Calu3 (cell line): ENCODE results near the gene DNAJC1. TPM values are rescaled to one million over a fixed set of nuclear protein-coding genes. Genes with fewer than 3 reads are reported as not detected.

ENCODE experiments used
- BruUV-seq: library from RNA; stranded (reverse); fragments of 400-500 nt; replicated peaks from 2 replicates; lab custom pipeline; 2021; lab: Mats Ljungman, UMichigan
- CTCF ChIA-PET: fragments of 300-600 bp; sonication (Branson Sonifier 250); formaldehyde crosslinking; loops from one replicate; lab custom pipeline; 2022; ENCODE audit warnings: antibody characterized with exemption; lab: Charles Lee
- DNase-seq: peaks from one replicate; pipeline ENCODE4 v3.0.0; 2022
- H3K27ac Mint-ChIP-seq: one replicate; pipeline ENCODE4 v1.8.0; 2022; ENCODE audit warnings: mixed read lengths; ENCODE audit not compliant: unreplicated experiment
- H3K27me3 Mint-ChIP-seq: one replicate; pipeline ENCODE4 v1.8.0; 2022; ENCODE audit warnings: mixed read lengths; ENCODE audit not compliant: unreplicated experiment
- H3K36me3 Mint-ChIP-seq: one replicate; pipeline ENCODE4 v1.8.0; 2022; ENCODE audit warnings: mild to moderate bottlenecking, moderate library complexity, mixed read lengths; ENCODE audit not compliant: insufficient read depth, unreplicated experiment
- H3K4me1 Mint-ChIP-seq: one replicate; pipeline ENCODE4 v1.8.0; 2022; ENCODE audit warnings: mild to moderate bottlenecking, low read depth, mixed read lengths; ENCODE audit not compliant: unreplicated experiment
- H3K4me3 Mint-ChIP-seq: one replicate; pipeline ENCODE4 v1.8.0; 2022; ENCODE audit warnings: mild to moderate bottlenecking, low read depth, moderate library complexity, mixed read lengths; ENCODE audit not compliant: unreplicated experiment
- H3K9me3 Mint-ChIP-seq: one replicate; pipeline ENCODE4 v1.8.0; 2022; ENCODE audit warnings: low read depth, mixed read lengths; ENCODE audit not compliant: unreplicated experiment
- CTCF ChIP-seq: fragments of 200-600 bp; IDR thresholded peaks from one replicate; pipeline ENCODE4 v1.8.0; 2022; ENCODE audit warnings: antibody characterized with exemption; ENCODE audit not compliant: unreplicated experiment
- intact Hi-C: fragments of 100-400 bp; cut with micrococcal nuclease; formaldehyde crosslinking; loops from one replicate; pipeline ENCODE4 v1.10.0; 2022; ENCODE audit not compliant: unreplicated experiment
- total RNA-seq: library from RNA; stranded (reverse); gene quantifications from 2 replicates; pipeline ENCODE4 v1.2.3, GENCODE V29; 2022

Gene DNAJC1
- total RNA-seq, 1 experiment from 2014 or later, result 17.0 TPM

GRCh38 chr10:21894648-21895342 lies 108.7 kb downstream of the DNAJC1 start:
- Mint-ChIP-seq H3K27me3 (no peaks in the 10 kb centered on the region), H3K36me3 (no peaks in the 10 kb centered on the region), H3K4me1 (no peaks in the 10 kb centered on the region), H3K4me3 (no peak overlapping the region), H3K27ac (no peak overlapping the region), H3K9me3 (peaks cover 10% of the 10 kb centered on the region)
- intact Hi-C loops, result no loop called here
- no peak for TF ChIP-seq CTCF
- BruUV-seq, result no TSS peak
- DNase-seq, result no peak
- CTCF ChIA-PET, result no interaction called here

- Mint-ChIP-seq H3K36me3 (no peaks in the 10 kb centered on the region), H3K4me1 (no peaks in the 10 kb centered on the region), H3K27ac (no peak overlapping the region), H3K4me3 (no peak overlapping the region), H3K9me3 (peaks cover 10% of the 10 kb centered on the region), H3K27me3 (no peaks in the 10 kb centered on the region)
- TF ChIP-seq CTCF, result no peak
- CTCF ChIA-PET, result no interaction called here
- no peak for DNase-seq
- no TSS peak for BruUV-seq
- intact Hi-C loops, result no loop called here
Measured at GRCh38 chr10:21891439-21891838, 112.1 kb downstream of the DNAJC1 start.

- Mint-ChIP-seq H3K9me3 (peaks cover 13% of the 10 kb centered on the region), H3K27me3 (no peaks in the 10 kb centered on the region), H3K27ac (no peak overlapping the region), H3K36me3 (no peaks in the 10 kb centered on the region), H3K4me1 (no peaks in the 10 kb centered on the region), H3K4me3 (no peak overlapping the region)
- TF ChIP-seq CTCF, result no peak
- BruUV-seq, result no TSS peak
- no peak for DNase-seq
- CTCF ChIA-PET, result interaction anchor here (0.7 kb wide), 1 partner anchor 16 kb away, joined by 4 read pairs; no protein-coding TSS in a partner anchor
- intact Hi-C loops, result no loop called here
Measured at GRCh38 chr10:21889477-21890275, 113.9 kb downstream of the DNAJC1 start.

GRCh38 chr10:21888959-21889358 lies 114.6 kb downstream of the DNAJC1 start:
- H3K4me1 Mint-ChIP-seq, result no peaks in the 10 kb centered on the region
- H3K36me3 Mint-ChIP-seq, result no peaks in the 10 kb centered on the region
- no peak overlapping the region for H3K4me3 Mint-ChIP-seq
- DNase-seq, result no peak
- TF ChIP-seq CTCF, result no peak
- H3K27me3 Mint-ChIP-seq, result no peaks in the 10 kb centered on the region
- H3K9me3 Mint-ChIP-seq, result peaks cover 11% of the 10 kb centered on the region
- intact Hi-C loops, result no loop called here
- BruUV-seq, result no TSS peak
- H3K27ac Mint-ChIP-seq, result no peak overlapping the region
- CTCF ChIA-PET, result no interaction called here
